GM12892 (cell line): ENCODE data around the gene AAK1.

ENCODE experiments used
- POLR2A ChIP-seq: IDR thresholded peaks from 2 replicates; pipeline ENCODE4 v1.6.1; 2011; ENCODE audit warnings: low read depth, low read length, control low read depth
- TAF1 ChIP-seq: IDR thresholded peaks from 2 replicates; pipeline ENCODE4 v1.6.1; 2011; ENCODE audit warnings: low read depth, mild to moderate bottlenecking, control low read depth, low read length, borderline replicate concordance

GRCh38 chr2:69560147-69560482, 83.4 kb downstream of the AAK1 start:
- TF ChIP-seq TAF1, result no peak
- TF ChIP-seq POLR2A, result no peak
